Brain microvascular endothelial cell (primary cell): ENCODE data around the gene LGALS3.

Source experiments
- DNase-seq: peaks from one replicate; pipeline ENCODE4 v3.0.0-alpha.2; 2020
- H3K27ac ChIP-seq: fragments of 250-450 bp; sonication (Bioruptor Pico); 2 replicates; pipeline ENCODE4 v1.5.1; 2020; ENCODE audit warnings: mild to moderate bottlenecking, moderate library complexity
- H3K27me3 ChIP-seq: fragments of 250-450 bp; sonication (Bioruptor Pico); replicated peaks from 2 replicates; pipeline ENCODE4 v1.5.1; 2020; ENCODE audit warnings: mild to moderate bottlenecking
- H3K36me3 ChIP-seq: fragments of 250-450 bp; sonication (Bioruptor Pico); replicated peaks from 2 replicates; pipeline ENCODE4 v1.5.1; 2020; ENCODE audit warnings: mild to moderate bottlenecking
- H3K4me3 ChIP-seq: 2 replicates; pipeline ENCODE4 v1.5.1; 2011; ENCODE audit warnings: low read depth, mild to moderate bottlenecking, control low read depth, low read length, moderate library complexity
- CTCF ChIP-seq: IDR thresholded peaks from 2 replicates; pipeline ENCODE4 v1.5.1; 2011; ENCODE audit warnings: low read depth, mild to moderate bottlenecking, moderate library complexity, low read length, control low read depth, inconsistent platforms; ENCODE audit errors: missing control alignments
- in situ Hi-C: cut with HindIII; loops from 2 replicates; pipeline ENCODE4 v1.10.0; 2017; ENCODE audit warnings: low sequenced_read_pairs, low pct_ligation_motif_present

The LGALS3 gene

GRCh38 chr14:55131370-55132137, 2.5 kb downstream of the LGALS3 start:
- no peak overlapping the region for H3K4me3 ChIP-seq
- H3K27me3 ChIP-seq: no peaks in the 10 kb centered on the region
- in situ Hi-C loops: no loop called here
- no peaks in the 10 kb centered on the region for H3K36me3 ChIP-seq
- peak; percentile 24 for TF ChIP-seq CTCF
- no peak overlapping the region for H3K27ac ChIP-seq
- DNase-seq: no peak

DNA sequence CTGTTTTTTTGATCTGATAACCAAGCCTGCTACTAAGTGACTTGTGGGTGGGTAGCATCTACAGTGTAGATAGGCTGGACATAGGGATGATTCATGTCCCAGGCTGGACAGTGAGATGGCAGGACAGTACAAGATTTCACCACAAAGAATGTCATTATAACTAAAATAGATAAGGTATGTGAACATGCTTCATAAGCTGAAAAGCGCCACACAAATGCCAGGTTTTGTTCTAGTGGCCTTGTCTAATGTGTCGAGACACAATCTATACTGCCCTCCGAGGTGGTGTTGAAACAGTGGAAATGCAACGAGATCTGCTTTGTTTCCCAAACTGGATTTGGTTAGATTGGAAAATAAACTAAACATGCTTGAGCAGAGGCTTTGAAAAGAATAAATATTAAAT, 4.4 kb downstream of the LGALS3 start:
- Histone ChIP-seq H3K27me3 (no peaks in the 10 kb centered on the region), H3K27ac (no peak overlapping the region), H3K4me3 (no peak overlapping the region), H3K36me3 (peaks cover 3% of the 10 kb centered on the region)
- DNase-seq: peak; percentile 72
- in situ Hi-C loops: no loop called here
- peak; percentile 50 for TF ChIP-seq CTCF

GRCh38 chr14:55136241-55136640, 7.2 kb downstream of the LGALS3 start:
- no peak overlapping the region for H3K27ac ChIP-seq
- no peak overlapping the region for H3K4me3 ChIP-seq
- no peak for TF ChIP-seq CTCF
- no peaks in the 10 kb centered on the region for H3K27me3 ChIP-seq
- peak; percentile 32 for DNase-seq
- in situ Hi-C loops: no loop called here
- peaks cover 19% of the 10 kb centered on the region for H3K36me3 ChIP-seq

GRCh38 chr14:55136885-55137786, 8.1 kb downstream of the LGALS3 start:
- H3K27ac ChIP-seq: peak overlapping the region; percentile 59

DNA sequence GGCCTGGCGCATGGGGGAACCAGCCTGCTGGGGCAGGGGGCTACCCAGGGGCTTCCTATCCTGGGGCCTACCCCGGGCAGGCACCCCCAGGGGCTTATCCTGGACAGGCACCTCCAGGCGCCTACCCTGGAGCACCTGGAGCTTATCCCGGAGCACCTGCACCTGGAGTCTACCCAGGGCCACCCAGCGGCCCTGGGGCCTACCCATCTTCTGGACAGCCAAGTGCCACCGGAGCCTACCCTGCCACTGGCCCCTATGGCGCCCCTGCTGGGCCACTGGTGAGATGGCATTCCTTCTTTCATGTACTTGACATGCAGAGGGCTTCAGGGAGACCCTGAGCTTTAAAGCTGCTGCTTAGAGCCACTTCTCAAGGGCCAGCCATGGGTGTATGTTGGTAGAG, 9.0 kb downstream of the LGALS3 start:
- peak; percentile 57 for TF ChIP-seq CTCF
- Histone ChIP-seq H3K4me3 (no peak overlapping the region), H3K27me3 (no peaks in the 10 kb centered on the region), H3K27ac (peak overlapping the region; percentile 59), H3K36me3 (peaks cover 19% of the 10 kb centered on the region)
- no peak for DNase-seq
- in situ Hi-C loops: no loop called here

More at GRCh38 chr14:55136885-55137786, 8.1 kb downstream of the LGALS3 start:
- in situ Hi-C loops: no loop called here
- no peaks in the 10 kb centered on the region for H3K27me3 ChIP-seq
- H3K4me3 ChIP-seq: no peak overlapping the region
- H3K36me3 ChIP-seq: peaks cover 19% of the 10 kb centered on the region
- peak; percentile 34 for TF ChIP-seq CTCF
- peak; percentile 90 for DNase-seq
